Activated CD4-positive, alpha-beta T cell treated with anti-CD3 and anti-CD28 coated beads, Interleukin-2, amount 50 U/mL, for 24 hours (primary cell): ENCODE results near the gene TSLP.
A peak's percentile ranks its signal among the peaks of the same experiment; 100 is the strongest.

Experiments
- DNase-seq, 2 donors: peaks; one replicate each; pipeline ENCODE4 v3.0.0-alpha.2; 2020; ENCODE audit warnings: low read depth in 1 of 2, low spot score in 1 of 2

Gene TSLP

GRCh38 chr5:111071413-111071812, at the start of gene TSLP:
Gene TSLP, plus strand, starts transcription at chr5:111071713. Its CDS starts 178 bp downstream, at chr5:111071891.
- no peak for DNase-seq

GRCh38 chr5:111022301-111022700, 49.2 kb upstream of the TSLP start:
- no peak for DNase-seq

- DNase-seq = no peak
Observed at GRCh38 chr5:111028865-111029264, 42.6 kb upstream of the TSLP start.

DNA sequence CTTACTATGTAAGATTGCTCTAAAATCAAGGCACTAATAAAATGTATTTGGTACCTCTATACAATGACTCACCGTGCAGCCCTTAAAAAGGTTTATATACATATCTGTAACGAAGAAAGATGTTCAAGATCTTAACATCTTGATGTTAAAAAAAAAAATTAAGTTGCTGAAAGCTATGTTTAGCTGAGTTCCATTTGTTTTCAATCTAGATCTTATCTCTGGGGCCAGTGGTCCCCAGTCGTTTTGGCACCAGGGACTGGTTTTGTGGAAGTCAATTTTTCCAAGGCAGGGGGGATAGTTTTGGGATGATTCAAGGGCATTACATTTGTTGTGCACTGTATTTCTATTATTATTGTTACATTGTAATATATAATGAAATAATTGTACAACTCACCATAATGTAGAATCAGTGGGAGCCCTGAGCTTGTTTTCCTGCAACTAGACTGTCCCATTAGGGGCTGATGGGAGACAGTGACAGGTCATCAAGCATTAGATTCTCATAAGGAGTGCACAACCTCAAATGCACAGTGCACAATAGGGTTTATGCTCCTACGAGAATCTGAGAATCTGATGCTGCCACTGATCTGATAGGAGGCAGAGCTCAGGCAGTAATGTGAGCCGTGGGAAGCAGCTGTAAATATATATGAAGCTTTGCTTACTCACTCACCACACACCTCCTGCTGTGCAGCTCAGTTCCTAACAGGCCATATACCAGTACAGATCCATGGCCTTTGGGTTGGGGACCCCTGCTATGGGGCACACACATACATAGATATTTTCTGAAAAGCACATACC, 27.6 kb upstream of the TSLP start:
- DNase-seq = no peak

- no peak for DNase-seq
Observed at GRCh38 chr5:111058064-111058463, 13.4 kb upstream of the TSLP start.

GRCh38 chr5:111060169-111060568, 11.3 kb upstream of the TSLP start:
- DNase-seq = no peak

- DNase-seq = no peak
Observed at GRCh38 chr5:111061618-111062017, 9.9 kb upstream of the TSLP start.

GRCh38 chr5:111063709-111064322, 7.7 kb upstream of the TSLP start:
- DNase-seq = no peak

DNA sequence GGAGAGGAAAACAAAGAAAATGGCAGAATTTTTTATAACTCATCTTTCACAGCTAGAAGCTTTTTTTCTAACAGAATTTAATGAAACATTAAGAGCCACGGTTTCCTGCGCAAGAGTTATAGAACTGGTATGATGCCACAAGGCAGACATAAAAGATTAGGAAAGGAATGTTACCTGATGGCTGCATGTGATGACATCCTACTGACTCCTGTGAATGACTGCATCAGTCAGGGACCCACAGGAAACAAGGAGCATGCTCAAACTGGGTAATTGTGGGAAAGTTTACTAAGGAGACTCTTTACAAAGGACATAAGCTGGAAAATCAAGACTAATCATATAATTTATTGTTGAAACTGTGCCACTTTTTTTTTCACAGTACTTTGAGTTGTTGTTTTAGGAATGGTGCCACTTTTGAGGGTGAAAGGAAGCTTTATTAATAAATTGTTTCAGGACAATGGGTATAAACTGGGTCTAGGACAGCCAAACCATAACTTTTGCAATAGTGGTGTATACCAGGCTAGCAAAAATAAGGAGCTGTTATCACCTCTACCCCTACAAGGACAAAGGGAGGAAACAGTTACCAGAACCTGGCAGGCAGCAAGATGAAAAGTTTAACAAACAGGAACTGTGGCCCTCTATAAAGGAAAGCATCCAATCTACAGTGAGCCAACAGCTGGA, 5.1 kb upstream of the TSLP start:
- DNase-seq = no peak

GRCh38 chr5:111068213-111068612, 3.3 kb upstream of the TSLP start:
- no peak for DNase-seq

GRCh38 chr5:111069839-111070238, 1.7 kb upstream of the TSLP start:
- no peak for DNase-seq

DNA sequence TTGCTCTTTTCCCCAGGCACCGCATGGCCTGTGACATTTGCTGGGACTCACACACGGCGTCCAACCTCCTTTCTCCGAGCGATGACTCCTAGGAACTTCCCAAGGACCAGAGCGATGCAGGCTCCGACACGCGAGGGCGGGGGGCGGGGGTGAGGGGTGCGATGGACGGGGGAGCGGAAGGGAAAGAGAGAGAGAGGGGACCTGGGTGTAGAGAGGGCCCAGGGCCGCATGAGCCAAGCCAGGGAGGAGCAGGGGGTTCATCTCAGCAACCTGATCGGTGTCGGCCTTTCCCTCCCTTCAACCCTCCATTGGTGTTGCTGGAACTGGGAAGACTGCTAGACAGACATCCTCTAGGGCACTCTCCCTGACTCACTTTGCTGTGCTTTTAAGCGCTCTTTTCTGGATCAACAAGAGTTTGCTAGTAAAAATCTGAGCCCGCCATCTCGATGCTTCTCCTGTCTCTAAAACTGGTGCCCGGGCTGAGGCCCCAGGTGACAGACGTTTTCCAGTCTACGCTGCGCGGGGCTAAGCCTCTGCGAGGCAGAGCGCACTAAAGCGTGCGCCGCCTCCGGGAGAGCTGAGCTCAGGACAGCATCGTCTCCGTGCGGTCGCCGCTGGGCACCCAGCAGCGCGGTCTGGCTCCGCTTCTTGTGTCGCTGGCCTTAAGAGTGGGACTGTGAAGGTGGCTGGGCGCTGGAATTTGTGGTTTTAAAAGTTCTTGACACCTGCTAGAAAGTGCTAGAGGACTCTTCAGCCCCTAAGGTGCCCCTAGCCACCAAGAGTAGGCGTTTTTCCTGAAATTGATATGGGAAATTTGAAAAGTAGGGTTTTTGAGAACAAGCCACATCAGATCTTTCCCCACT, 1.0 kb upstream of the TSLP start:
- no peak for DNase-seq

GRCh38 chr5:111072949-111073682, 1.6 kb downstream of the TSLP start:
- DNase-seq = peak in 1 of 2 donors; percentile 35

DNA sequence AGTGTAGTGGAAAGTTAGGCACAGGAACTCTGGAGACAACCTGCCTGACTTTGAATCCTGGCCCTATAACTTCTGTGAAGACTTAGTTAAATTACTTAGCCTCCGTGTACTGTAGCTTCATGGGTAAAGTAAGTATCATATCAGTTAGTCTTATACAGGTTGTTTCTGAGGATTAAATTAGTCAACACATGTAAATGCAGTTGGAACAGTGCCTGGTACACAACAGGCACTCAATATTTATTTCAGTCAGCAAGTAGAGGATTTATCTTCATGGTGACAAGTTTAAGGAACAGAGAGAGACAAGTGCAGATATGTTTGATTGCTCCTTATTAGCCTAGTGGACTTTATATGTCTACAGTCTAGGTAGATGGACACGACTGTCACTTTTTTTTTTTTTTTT, 2.7 kb downstream of the TSLP start:
- DNase-seq = no peak

DNA sequence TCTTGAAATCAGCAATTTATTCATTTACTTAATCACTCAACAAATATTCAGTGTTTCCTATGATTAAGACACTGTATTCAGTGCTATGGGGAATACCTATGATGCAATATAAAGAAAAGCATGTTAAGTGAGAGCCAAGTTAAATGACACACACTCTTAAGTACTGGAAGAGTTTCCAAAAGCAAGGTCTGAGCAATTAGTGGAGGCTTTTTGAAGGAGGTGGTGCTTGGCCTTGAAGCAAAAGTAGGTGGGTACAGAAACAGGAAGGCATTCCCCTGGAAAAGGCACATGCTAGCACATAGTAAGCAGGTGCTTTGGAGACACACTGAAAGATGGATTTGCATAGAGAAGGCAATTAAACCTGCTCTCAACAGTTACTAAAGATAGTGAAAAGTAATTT, 4.0 kb downstream of the TSLP start:
- no peak for DNase-seq

GRCh38 chr5:111076091-111076490, 4.6 kb downstream of the TSLP start:
- DNase-seq = no peak

GRCh38 chr5:111077678-111078077, 6.2 kb downstream of the TSLP start:
- no peak for DNase-seq

- DNase-seq = no peak
Observed at GRCh38 chr5:111079846-111080245, 8.3 kb downstream of the TSLP start.

DNA sequence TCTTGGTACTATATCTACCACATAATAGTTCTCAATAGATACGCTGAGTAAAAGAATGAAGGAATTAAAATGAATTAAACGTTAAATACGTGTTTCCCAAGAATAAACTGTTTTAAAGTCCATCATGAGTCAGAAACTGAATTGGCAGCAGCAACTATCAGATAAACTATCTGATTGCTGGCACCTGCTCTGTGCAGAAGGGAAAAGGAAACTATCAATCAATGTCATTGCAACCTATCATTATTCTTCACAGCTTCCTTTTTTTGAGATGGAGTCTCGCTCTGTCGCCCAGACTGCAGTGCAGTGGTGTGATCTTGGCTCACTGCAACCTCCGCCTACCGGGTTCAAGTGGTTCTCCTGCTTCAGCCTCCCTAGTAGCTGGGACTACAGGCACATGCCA, 11.8 kb downstream of the TSLP start:
- no peak for DNase-seq

GRCh38 chr5:111092062-111092853, 20.7 kb downstream of the TSLP start, which contains the start of gene WDR36:
Gene WDR36, plus strand, starts transcription at chr5:111092348. Its CDS starts 109 bp downstream, at chr5:111092457.
- DNase-seq = peak; percentile 82 to 90
